ENCODE results near the gene MIXL1.
"Not testable (repeated sequence)": the region's sequence is repeated elsewhere in the genome, so short reads cannot be mapped to it uniquely, and the experiment has no call there.

The MIXL1 gene

DNA sequence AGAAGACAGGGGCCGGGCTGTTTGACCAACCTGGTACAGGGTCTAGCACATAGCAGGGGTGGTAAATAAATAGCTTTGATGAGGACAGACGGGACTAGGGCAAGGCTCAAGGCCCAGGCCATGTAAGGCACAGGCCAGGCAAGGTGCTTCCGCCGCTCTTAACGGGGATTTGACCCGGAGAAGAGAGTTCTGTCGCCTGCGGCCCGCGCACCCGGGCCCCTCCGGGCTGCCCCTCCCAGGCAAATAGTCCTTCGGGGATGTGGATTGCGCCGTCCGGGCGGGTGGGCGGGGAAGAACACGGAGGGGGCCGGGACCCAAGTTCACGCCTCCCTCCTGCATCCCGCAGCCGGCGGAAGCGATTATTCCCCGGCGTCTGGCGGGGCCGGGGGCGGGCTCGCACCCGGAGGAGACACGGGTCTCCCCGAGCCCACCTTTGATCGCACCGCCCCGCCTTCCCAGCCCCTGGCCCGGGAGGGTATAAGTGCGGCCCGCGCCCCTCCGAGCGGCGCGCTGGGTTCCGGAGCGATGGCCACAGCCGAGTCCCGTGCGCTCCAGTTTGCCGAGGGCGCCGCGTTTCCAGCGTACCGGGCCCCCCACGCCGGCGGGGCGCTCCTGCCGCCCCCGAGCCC is at the start of gene MIXL1:
Gene MIXL1, plus strand, starts transcription at position 508 of the 629 bp plus-strand sequence. Its CDS starts 18 bp downstream, at position 526.
- no peak for DNase-seq

DNA sequence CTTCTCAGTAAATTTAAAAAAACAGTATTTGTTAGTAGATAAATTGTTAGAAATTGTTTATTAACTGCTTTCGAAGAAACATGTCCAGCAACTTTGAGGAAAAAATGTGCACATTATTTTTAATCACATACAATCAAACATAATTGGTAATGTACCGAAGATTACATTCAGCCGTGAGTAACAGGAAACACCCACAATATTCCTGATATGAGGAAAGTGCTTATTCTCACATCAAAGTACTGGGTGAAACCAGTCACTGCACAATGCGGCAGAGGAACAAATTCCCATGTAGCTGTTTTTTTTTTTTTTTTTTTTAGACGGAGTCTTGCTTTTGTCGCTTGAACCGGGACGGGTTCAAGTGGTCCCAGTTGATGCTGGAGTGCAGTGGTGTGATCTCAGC is 46.6 kb upstream of the MIXL1 start:
- DNase-seq, result no peak

DNA sequence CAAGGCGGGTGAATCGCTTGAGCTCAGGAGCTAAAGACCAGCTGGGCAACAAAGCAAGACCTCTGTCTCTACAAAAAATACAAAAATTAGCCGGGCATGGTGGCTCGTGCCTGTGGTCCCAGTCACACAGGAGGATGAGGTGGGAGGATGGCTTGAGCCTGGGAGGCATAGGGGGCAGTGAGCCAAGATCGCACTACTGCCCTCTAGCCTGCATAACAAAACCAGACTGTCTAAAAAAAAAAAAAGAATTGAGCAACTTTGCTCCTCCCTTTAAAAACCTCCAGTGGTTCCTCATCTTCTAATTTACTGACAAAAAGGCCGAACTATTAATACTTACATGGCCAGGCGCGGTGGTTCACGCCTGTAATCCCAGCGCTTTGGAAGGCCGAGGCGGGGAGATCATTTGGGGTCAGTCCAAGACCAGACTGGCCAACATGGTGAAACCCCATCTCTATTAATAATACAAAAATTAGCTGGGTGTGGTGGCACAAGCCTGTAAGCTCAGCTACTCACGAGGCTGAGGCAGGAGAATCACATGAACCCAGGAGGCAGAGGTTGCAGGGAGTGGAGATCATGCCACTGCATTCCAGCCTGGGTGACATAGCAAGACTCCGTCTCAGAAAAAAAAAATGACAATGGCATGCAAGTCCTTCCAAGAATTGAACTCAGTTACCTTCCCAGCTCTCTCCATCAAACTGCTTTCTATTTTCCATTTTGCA is 41.3 kb upstream of the MIXL1 start:
- no peak for DNase-seq

DNA sequence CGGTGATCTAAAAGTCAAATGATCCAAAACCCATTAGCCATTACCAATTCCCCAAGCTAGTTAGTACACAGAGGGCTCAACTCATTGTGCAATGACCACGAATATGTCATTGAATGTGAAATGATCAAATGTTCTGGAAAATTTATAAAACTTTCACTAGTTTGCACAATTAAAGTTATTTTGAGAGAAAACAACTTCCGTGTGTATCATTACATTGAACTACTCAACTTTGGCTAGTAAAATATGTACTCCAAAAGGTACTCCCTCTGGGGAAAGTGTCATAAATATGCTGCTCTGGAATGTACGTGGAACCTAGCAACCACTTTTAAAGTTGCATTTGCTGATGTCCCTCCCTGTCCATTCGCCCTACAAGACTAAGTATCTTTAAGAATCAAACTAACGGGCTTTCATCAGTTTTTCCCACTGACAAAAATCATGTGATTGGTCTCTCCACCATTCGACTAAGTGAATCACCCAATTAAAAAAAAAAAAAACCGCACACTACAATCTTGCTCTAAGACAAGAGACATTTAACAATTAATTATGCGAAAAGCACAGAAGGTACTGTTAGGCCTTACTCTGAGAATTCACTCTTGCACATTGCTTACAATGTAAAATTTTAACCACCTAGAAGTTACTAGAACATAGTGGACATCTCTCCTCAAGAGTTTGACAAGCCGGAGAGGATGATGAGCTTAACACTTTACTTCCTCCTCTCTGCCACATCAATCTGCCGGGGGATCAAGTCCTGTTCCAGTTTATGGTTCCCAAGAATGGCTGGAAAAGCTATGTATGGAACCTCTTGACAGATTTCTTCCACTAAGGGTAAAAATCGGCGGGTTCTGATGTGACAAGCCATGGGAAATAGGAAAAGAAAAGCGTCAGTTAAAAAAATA is 38.1 kb upstream of the MIXL1 start:
- DNase-seq, result no peak

DNA sequence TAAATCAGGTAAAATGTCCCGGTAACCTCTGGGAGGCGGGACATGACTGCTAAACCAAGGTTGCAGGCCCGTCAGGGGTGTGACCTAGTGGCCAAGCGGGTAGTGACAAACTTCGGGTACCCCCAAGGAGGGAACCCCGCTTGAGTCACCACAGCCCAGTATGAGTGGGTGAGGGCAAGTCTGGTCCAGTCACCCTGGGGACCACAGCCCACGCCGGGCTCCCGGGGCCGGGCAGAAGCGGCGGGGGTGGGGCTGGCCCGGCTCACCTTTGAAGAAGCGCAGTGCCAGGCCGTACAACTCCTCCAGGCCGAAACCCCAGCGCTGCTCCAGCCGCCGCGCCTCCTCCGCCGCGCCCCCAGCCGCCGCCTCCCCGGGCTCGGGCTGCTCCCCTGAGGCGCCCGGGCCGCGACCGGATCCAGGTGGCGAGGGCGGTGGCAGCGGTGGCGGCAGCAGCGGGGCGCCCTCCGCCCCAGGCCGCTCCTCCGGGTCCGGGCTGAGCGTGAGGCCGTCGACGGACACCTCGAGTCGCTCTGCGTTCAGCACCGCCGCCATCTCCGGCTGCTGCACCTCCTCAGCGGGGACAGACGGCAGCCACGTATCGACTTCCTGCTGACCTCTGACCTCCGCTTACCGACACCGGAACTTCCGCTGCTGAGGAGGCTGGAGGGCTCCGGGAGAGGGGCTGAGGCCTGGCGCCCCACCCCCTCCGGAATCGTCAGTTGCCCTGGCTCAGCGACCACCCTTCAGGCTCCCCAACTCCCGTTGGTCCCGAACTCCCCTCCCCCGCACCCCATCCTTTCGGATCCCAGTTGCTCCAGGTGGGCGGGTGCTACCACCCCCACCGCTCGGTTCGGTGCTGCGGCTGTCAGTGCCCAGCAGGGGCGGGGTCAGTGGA is 37.1 kb upstream of the MIXL1 start, which contains the start of gene ACBD3:
Gene ACBD3, minus strand, starts transcription at position 618 of the 895 bp plus-strand sequence. Its CDS starts 66 bp downstream, at position 552.
- peak; percentile 88 for DNase-seq

DNA sequence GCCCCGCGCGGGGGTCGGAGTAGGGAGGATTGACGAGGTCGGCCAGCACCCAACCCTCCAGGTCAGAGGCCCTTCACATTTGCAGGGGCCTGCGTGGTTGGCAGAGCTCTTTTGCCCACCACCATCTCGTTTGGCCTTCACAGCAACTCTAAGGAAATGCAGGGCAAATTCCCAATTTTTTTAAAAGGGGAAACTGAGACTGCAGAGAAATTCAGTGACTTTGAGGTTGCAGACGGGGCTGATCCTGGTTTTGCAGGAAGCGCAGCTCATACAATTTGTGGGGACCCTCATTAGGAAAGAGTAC is 36.5 kb upstream of the MIXL1 start:
- no peak for DNase-seq

DNA sequence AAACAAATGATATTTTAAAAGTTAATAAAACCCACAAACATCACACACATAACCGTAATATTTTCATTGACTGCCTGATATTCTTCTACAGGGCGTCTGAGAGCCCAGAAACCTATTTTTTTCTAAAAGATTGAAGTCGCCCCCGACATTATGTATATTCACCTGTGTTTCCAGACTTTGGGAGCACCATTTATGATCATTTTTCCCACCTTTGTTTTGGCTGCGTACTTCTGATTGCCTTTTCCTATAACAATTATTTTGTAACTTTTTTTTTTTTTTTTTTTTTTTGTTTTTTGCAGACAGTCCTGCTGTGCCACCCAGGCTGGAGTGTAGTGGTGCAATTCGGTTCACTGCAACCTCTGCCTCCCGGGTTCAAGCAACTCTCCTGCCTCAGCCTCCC is 36.1 kb upstream of the MIXL1 start:
- no peak for DNase-seq

DNA sequence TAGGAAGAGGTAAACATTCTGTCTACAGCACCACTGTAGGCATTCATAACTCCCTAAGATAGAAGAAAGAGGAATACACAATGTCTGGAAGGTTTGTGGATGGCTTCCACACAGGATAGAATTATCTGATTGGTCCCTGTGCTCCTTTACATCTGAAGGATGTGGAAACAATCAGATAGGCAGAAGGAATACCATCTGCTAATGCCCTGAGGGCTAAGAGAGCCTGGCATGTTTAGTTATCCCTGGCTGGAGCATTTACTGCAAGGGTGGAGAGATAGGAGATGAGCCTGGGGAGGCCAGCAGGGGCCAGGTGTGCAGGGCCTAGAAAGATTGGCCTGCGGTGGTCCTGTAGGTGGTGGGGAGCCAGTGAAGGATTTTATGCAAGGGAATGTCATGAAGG is 28.3 kb upstream of the MIXL1 start:
- DNase-seq, result no peak

DNA sequence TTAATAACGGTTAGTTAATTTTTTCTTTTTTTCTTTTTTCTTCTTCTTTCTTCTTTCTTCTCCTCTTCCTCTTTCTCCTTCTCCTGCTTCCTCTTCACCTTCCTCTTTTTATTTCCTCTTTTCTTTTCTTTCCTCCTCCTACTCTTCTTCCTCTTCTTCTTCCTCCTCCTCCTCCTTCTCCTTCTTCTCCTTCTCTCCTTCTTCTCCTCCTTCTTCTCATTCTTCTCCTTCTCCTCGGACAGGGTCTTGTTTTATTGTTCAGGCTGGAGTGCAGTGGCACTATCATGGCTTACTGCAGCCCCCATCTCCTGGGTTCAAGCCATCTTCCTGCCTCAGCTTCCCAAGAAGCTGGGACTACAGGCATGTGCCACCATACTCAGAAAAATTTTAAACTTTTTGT is 23.5 kb upstream of the MIXL1 start:
- DNase-seq, result no peak

DNA sequence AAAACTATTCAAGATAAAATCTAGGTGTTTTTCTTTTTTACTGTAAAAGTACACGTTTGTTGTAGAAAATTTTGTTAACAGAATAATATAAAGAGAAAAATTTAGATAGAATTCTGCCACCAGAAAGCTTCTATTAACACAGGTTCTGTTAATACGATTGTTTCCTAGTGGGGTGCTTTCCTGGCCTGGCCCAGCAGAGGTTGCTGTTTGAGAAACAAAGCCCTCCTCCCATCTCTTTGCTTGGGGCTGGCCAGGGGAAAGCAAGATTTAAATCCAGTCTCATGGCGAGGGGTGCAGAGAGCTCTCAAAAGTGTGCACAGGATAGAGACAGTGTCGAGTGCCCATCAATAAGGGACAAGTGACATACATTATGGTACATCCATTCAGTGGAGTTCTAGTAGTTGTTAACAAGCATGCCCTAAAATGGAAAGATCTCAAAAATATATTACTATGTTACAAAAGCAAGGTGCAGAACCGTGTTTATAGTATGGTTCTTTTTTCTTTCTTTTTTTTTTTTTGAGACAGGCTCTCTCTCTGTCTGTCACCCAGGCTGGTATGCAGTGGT is 22.4 kb upstream of the MIXL1 start:
- no peak for DNase-seq

DNA sequence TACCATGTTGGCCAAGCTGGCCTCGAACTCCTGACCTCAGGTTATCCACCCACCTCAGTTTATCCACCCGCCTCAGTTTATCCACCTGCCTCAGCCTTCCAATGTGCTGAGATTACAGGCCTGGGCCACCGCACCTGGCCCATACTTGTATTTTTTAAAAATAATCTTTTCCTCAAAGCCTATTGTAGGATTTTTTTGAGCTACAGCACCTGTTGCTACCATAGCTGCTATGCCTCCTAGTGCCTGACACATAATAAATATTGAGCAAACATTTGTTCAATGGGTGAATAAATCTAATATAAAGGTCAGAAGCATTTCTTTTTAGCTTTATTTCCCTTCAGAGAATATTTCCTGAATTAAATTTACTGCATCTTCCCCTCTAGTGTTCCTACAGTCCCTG is 21.2 kb upstream of the MIXL1 start:
- DNase-seq, result no peak

DNA sequence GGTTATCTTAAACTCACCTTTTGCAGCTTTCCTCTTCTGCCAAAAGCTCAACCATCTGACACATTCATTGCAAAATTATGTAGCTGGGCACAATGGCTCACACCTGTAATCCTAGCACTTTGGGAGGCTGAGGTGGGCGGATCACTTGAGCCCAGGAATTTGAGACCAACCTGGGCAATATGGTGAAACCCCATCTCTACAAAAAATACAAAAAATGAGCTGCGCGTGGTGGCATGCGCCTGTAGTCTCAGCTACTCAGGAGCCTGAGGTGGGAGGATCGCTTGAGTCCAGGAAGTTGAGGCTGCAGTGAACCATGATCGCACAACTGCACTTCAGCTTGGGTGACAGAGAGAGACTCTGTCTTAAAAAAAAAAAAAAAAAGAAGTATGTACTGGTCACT is 20.8 kb upstream of the MIXL1 start:
- DNase-seq, result not testable (repeated sequence)

DNA sequence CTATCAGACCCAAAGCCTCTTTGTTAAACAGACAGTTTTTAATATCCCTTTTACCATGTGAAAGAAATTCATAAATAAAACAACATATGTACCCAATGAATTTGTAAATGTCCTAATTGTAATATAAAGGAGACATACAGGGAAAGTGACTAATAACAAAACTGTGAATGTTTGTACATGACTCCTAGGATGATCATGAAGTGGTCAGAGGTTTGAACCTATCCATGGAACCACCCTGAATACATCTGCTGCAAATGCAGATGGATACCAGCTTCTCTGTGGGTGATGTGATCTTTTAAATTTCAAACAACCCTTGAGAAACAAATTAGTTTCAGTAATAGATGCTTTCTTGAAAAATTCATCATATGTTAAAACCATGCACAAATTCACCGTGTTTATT is 20.2 kb upstream of the MIXL1 start:
- no peak for DNase-seq

DNA sequence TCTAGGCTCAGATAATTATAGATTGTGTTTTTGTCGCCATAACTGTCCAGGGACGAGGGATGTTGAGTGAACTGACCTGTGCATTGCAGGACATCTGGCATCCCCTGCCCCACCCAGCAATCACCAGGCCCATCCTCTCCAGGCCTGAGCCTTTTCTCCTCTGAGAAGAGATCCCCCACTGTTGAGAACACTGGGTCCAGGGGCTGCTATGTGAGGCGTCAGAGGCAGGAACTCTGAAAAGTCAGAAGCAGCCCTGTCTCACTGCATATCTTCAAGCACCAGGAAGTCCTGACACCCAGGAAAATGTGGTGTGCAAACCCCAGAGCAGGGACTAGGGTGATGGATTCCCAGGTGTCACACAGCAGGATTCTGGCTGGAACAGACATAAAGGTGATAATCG is 19.8 kb upstream of the MIXL1 start:
- DNase-seq, result no peak

DNA sequence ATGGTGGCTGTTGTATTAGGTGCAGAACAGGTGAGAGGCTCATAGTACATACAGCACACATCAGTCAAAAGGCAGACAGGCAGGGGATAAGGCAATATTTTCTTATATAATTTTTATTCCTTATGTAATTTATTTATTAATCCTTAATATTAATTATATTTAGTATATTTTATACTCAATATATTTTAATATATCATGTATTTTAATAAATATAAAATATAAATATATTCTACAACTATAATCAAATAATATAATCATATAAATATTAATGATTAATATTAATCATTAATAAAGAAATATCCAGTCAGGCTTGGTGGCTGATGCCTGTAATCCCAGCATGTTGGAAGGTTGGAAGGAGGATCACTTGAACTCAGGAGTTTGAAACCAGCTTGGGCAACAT is 19.3 kb upstream of the MIXL1 start:
- DNase-seq, result no peak

DNA sequence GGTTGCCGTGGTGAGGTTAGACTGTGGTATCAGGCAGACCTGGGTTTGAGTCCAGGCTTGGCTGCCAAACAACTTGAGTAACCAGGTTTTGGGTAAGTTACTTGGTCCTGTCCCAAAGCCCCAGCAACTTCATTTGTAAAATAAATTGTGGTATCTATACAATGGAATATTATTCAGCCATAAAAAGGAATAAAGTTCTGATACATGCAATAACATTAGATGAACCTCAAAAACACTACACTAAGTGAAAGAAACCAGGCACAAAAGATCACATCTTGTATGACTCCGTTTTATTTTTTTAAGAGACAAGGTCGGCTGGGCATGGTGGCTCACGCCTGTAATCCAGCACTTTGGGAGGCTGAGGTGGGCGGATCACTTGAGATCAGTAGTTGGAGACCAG is 16.4 kb upstream of the MIXL1 start:
- DNase-seq, result no peak

DNA sequence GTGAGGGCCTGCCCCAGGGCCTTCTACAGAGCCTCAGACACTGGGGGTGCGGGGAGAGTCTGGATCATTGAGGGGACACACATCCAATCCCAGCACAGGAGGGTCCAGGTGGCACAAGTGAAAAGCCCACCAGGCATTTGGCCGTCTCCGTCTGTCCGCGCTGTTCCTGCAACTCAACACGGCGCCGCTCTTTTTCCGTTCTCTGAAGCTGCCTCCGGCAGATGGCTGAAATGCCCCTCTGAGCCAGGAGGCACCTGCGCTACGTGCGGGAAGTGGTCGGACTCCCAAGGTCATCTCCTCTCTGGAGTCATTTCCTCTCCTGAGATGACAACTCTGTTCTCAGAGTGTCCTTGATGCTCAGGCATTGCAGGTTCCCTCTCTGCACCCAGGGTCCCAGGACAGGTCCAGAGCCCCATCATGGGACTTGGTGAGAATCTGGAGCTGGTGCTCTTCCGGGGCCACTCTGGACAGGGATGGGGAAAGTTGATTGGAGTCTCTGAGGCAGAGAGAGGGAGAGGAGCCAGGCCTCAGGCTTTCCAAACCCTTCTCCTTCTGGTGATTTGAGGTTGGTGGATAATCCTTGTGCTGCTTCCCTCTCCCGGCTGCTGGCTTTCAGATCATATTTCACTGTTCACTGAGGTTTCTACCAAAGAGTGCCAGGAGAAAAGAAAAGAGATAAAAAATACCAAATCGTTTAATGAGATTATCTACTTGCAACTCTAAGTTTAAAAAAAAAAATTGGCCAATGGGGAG is 14.0 kb upstream of the MIXL1 start:
- no peak for DNase-seq

DNA sequence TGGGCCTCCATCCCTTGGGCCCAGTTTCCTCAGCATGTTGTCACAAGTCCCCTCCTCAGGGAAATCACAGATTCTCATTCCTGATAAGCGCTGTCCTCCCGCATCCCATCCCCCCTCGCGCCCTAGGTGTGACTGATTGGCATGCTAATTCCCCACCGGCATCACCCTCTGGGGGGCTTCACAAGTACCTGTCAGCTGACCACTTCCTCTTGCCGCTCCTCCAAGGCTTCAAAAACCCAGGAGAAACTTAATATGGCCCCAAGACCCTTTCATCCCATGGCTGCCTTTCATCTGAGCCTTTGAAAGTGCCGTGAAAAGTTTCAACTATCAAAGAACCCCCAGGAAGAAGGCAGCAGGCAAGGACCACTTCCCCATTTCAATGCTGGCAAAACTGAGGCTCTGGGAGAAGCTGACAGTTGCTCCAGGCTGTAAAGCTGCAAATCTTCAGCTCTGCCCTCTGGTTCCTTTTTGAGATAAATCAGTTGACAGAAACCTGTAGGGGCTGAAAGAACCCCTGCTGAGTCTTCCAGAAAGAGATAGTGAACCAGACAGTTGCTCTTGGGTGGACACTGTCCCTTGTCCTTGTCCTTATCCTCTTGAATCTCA is 12.8 kb upstream of the MIXL1 start:
- no peak for DNase-seq

DNA sequence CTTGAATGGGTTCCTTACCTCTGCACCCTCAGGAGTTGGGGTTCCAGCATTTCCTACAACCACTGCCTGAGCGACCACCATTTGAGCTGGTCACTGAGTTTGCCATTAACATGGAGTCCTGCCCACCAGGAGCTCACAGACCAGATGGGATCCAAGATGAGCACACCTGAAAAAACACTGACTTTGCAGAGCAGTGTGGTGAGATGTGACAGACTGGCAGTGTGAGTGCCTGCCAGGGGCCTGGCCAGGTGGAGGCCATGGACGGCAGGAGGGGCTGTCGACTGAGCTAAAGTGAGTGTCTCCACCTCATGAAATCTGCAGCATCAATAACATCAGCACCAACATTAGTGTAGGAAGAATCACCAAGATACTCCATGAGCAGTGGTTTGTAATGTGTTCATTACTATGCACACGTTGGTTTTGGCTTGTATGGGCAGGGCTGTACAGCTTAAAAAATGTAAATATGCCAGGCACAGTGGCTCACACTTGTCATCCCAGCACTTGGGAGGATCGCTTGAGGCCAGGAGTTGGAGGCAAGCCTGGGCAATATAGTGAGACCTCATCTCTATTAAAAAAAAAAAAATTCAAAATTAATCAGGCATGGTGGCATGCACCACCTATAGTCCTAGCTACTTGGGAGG is 12.2 kb upstream of the MIXL1 start:
- no peak for DNase-seq

DNA sequence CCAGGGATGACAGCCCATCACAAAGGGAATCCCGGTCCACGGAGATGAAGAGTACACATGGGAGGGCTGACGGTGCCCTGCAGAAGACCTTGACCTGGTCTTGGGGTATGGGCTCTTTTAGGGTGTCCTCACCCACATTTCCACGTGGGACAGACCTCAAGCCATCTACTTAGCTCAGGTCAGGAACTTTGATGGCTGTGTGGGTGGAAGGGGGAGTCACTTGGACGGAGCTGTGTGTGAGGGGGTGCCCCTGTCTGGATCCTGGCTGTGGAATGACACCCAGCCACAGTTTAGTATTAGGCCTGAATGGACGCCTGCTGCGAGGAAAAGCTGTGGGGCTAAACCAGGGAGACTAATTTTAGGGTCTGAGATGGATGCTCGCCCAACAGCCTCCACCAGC is 10.9 kb upstream of the MIXL1 start:
- no peak for DNase-seq

DNA sequence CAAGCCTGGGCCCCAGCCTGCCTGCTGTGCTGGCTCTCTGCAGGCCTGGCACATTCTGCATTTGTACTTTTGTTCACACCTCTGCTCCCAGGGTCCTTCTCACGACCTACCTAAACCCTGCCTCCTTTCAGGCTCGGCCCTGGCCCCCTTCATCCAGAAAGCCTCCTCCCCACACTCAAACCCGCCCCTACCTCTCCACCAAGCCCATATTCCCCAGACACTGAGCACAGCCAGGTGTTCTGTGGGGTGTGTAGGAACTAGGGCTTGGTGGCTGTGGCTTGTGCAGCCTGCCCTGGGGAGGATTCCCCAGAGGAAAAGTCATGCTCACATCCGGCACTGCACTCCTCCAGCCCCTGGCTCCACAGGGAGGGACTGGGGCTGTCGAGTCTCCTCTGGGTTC is 8.2 kb upstream of the MIXL1 start:
- DNase-seq, result no peak
